H9 (cell line): ENCODE measurements around the gene CLEC16A. TPM values are rescaled to one million over a fixed set of nuclear protein-coding genes. Genes with fewer than 3 reads are reported as not detected.

Experiments
- DNase-seq: peaks from one replicate; pipeline ENCODE4 v3.0.0-alpha.2; 2017
- H2AFZ ChIP-seq: one replicate; pipeline ENCODE4 v1.6.1; 2013; ENCODE audit warnings: mild to moderate bottlenecking, low read length, control low read depth, moderate library complexity
- H2AK5ac ChIP-seq: 2 replicates; pipeline ENCODE4 v1.6.1; 2013; ENCODE audit warnings: low read length, control low read depth, mixed read lengths; ENCODE audit not compliant: insufficient read length
- H2BK120ac ChIP-seq: one replicate; pipeline ENCODE4 v1.6.1; 2013; ENCODE audit warnings: low read depth, mild to moderate bottlenecking, low read length, control low read depth, inconsistent platforms; ENCODE audit not compliant: poor library complexity, severe bottlenecking
- H2BK12ac ChIP-seq: 2 replicates; pipeline ENCODE4 v1.6.1; 2013; ENCODE audit warnings: low read length, control low read depth, mixed read lengths, low read depth; ENCODE audit not compliant: insufficient read length
- H2BK15ac ChIP-seq: 2 replicates; pipeline ENCODE4 v1.6.1; 2013; ENCODE audit warnings: low read depth, low read length, control low read depth
- H2BK20ac ChIP-seq: one replicate; pipeline ENCODE4 v1.6.1; 2013; ENCODE audit warnings: low read depth, mild to moderate bottlenecking, low read length, control low read depth, inconsistent platforms; ENCODE audit not compliant: poor library complexity, severe bottlenecking
- H2BK5ac ChIP-seq: 2 replicates; pipeline ENCODE4 v1.6.1; 2013; ENCODE audit warnings: low read length, control low read depth, mixed read lengths; ENCODE audit not compliant: insufficient read length
- H3K14ac ChIP-seq: 2 replicates; pipeline ENCODE4 v1.6.1; 2013; ENCODE audit warnings: low read length, control low read depth; ENCODE audit not compliant: insufficient read depth
- H3K18ac ChIP-seq: 2 replicates; pipeline ENCODE4 v1.6.1; 2013; ENCODE audit warnings: low read depth, mild to moderate bottlenecking, mixed read lengths, low read length, control low read depth; ENCODE audit not compliant: insufficient read length
- H3K23ac ChIP-seq: 2 replicates; pipeline ENCODE4 v1.6.1; 2013; ENCODE audit warnings: low read length, control low read depth, mixed read lengths, low read depth; ENCODE audit not compliant: insufficient read length
- H3K23me2 ChIP-seq: 2 replicates; pipeline ENCODE4 v1.6.1; 2013; ENCODE audit warnings: low read depth, mild to moderate bottlenecking, mixed read lengths, low read length, control low read depth; ENCODE audit not compliant: insufficient read length, poor library complexity, severe bottlenecking
- H3K27ac ChIP-seq: 2 replicates; pipeline ENCODE4 v1.5.1; 2013; ENCODE audit warnings: low read length, control low read depth, mixed read lengths, low read depth; ENCODE audit not compliant: insufficient read length
- H3K27me3 ChIP-seq: 2 replicates; pipeline ENCODE4 v1.6.1; 2013; ENCODE audit warnings: low read length, control low read depth, inconsistent platforms; ENCODE audit not compliant: insufficient read depth
- H3K4ac ChIP-seq: 2 replicates; pipeline ENCODE4 v1.6.1; 2013; ENCODE audit warnings: low read depth, mild to moderate bottlenecking, control low read depth, inconsistent platforms, low read length, moderate library complexity
- H3K4me1 ChIP-seq: 2 replicates; pipeline ENCODE4 v1.6.1; 2013; ENCODE audit warnings: low read length, control low read depth, inconsistent platforms; ENCODE audit not compliant: insufficient read depth
- H3K4me2 ChIP-seq: 2 replicates; pipeline ENCODE4 v1.6.1; 2013; ENCODE audit warnings: low read length, control low read depth, mixed read lengths; ENCODE audit not compliant: insufficient read length, insufficient read depth
- H3K56ac ChIP-seq: 2 replicates; pipeline ENCODE4 v1.6.1; 2013; ENCODE audit warnings: low read depth, mild to moderate bottlenecking, mixed read lengths, low read length, control low read depth; ENCODE audit not compliant: insufficient read length
- H3K79me1 ChIP-seq: 2 replicates; pipeline ENCODE4 v1.6.1; 2013; ENCODE audit warnings: low read depth, mild to moderate bottlenecking, moderate library complexity, low read length, control low read depth, inconsistent platforms; ENCODE audit not compliant: insufficient read depth, poor library complexity, severe bottlenecking
- H3K79me2 ChIP-seq: 2 replicates; pipeline ENCODE4 v1.6.1; 2013; ENCODE audit warnings: low read length, control low read depth, inconsistent platforms; ENCODE audit not compliant: insufficient read depth
- H3K9ac ChIP-seq: 2 replicates; pipeline ENCODE4 v1.6.1; 2013; ENCODE audit warnings: low read length, control low read depth, mixed read lengths; ENCODE audit not compliant: insufficient read length; ENCODE audit errors: extremely low read depth
- H3K9me3 ChIP-seq: one replicate; pipeline ENCODE4 v1.6.1; 2013; ENCODE audit warnings: low read depth, low read length, inconsistent platforms; ENCODE audit not compliant: control insufficient read depth
- H3T11ph ChIP-seq: one replicate; pipeline ENCODE4 v1.6.1; 2013; ENCODE audit warnings: mild to moderate bottlenecking, low read length, control low read depth, inconsistent platforms
- H4K20me1 ChIP-seq: one replicate; pipeline ENCODE4 v1.6.1; 2013; ENCODE audit not compliant: control insufficient read depth, insufficient read length, insufficient read depth
- H4K5ac ChIP-seq: 2 replicates; pipeline ENCODE4 v1.6.1; 2013; ENCODE audit warnings: low read depth, mild to moderate bottlenecking, mixed read lengths, low read length, control low read depth; ENCODE audit not compliant: insufficient read length
- H4K8ac ChIP-seq: replicated peaks from 2 replicates; pipeline ENCODE4 v1.6.1; 2013; ENCODE audit warnings: low read length, control low read depth, mixed read lengths, low read depth; ENCODE audit not compliant: insufficient read length
- H4K91ac ChIP-seq: 2 replicates; pipeline ENCODE4 v1.6.1; 2013; ENCODE audit warnings: low read depth, mild to moderate bottlenecking, moderate library complexity, mixed read lengths, low read length, control low read depth; ENCODE audit not compliant: insufficient read length
- H3K27ac Mint-ChIP-seq, 3 experiments: 2 replicates in 2 of 3; 3 replicates in 1 of 3; pipeline ENCODE4 v1.8.0; 2020 to 2021; ENCODE audit warnings: mixed read lengths in 3 of 3, mild to moderate bottlenecking in 1 of 3, moderate library complexity in 1 of 3
- H3K27me3 Mint-ChIP-seq: 2 replicates; pipeline ENCODE4 v1.8.0; 2021; ENCODE audit warnings: low read depth, mild to moderate bottlenecking, moderate library complexity, mixed read lengths
- H3K36me3 Mint-ChIP-seq, 3 experiments: 2 replicates in 2 of 3; 3 replicates in 1 of 3; pipeline ENCODE4 v1.8.0; 2020 to 2021; ENCODE audit warnings: low read depth in 3 of 3, mixed read lengths in 3 of 3; ENCODE audit not compliant: insufficient read depth in 1 of 3
- H3K4me1 Mint-ChIP-seq, 2 experiments: 2 replicates each; pipeline ENCODE4 v1.8.0; 2020; ENCODE audit warnings: mixed read lengths in 2 of 2
- H3K4me3 Mint-ChIP-seq, 2 experiments: 2 replicates in 1 of 2; 3 replicates in 1 of 2; pipeline ENCODE4 v1.8.0; 2020 to 2021; ENCODE audit warnings: mild to moderate bottlenecking in 2 of 2, mixed read lengths in 2 of 2, moderate library complexity in 1 of 2
- H3K9me3 Mint-ChIP-seq, 2 experiments: 2 replicates in 1 of 2; 3 replicates in 1 of 2; pipeline ENCODE4 v1.8.0; 2020; ENCODE audit warnings: mild to moderate bottlenecking in 2 of 2, mixed read lengths in 2 of 2, moderate library complexity in 1 of 2
- CTCF ChIP-seq: fragments of 200-600 bp; sonication (generic); conservative IDR thresholded peaks from 3 replicates; pipeline ENCODE4 v1.8.0; 2021; ENCODE audit warnings: antibody characterized with exemption, mild to moderate bottlenecking
- WGBS: extraction: QIAGEN DNeasy Blood & Tissue Kit; methylation state at CpG from one replicate; pipeline ENCODE4 v1.1.7; 2013; ENCODE audit warnings: missing lambda C conversion rate, low lambda C conversion rate, mixed read lengths; ENCODE audit not compliant: insufficient read length; ENCODE audit errors: extremely low coverage; 5-methylcytosine and 5-hydroxymethylcytosine counted together
- total RNA-seq: library from RNA; stranded (reverse); gene quantifications from 2 replicates; pipeline ENCODE4 v1.2.1, GENCODE V29; 2021

Gene CLEC16A
- total RNA-seq, 1 experiment from 2014 or later: 15.2 TPM

- Histone ChIP-seq H2BK12ac (no peak overlapping the region), H3K23me2 (peaks cover 5% of the 10 kb centered on the region), H3K56ac (no peak overlapping the region), H3K9me3 (no peaks in the 10 kb centered on the region), H3K14ac (no peak overlapping the region; the same call in 1 of the 2 replicates), H4K5ac (no peak overlapping the region), H3K4me1 (peaks cover 19% of the 10 kb centered on the region; the same call in 1 of the 2 replicates), H3T11ph (no peak overlapping the region), H3K79me1 (peaks cover 2% of the 10 kb centered on the region), H4K8ac (no peak overlapping the region), H2BK120ac (no peak overlapping the region), H3K27me3 (no peaks in the 10 kb centered on the region), H3K18ac (no peak overlapping the region), H2BK5ac (no peak overlapping the region), H2BK15ac (no peak overlapping the region), H2BK20ac (no peak overlapping the region), H3K79me2 (no peaks in the 10 kb centered on the region), H4K20me1 (no peaks in the 10 kb centered on the region), H3K4ac (no peak overlapping the region), H2AFZ (no peak overlapping the region), H3K23ac (no peak overlapping the region), H3K9ac (no peak overlapping the region), H2AK5ac (no peak overlapping the region), H4K91ac (no peak overlapping the region), H3K27ac (no peak overlapping the region), H3K4me2 (peak overlapping the region; percentile 16)
- peaks cover 70 to 81% of the 10 kb centered on the region in 2 experiments for H3K4me1 Mint-ChIP-seq
- WGBS: no CpG with 5 or more reads among the region's 10 CpGs
- no peaks in the 10 kb centered on the region; the same call in 1 of the 2 replicates for H3K27me3 Mint-ChIP-seq
- no peak for TF ChIP-seq CTCF
- DNase-seq: no peak
- H3K27ac Mint-ChIP-seq: peak overlapping the region in 2 of 3 experiments; percentile 11 to 70; a peak in 5 of 7 replicates
- H3K9me3 Mint-ChIP-seq: no peaks in the 10 kb centered on the region
- peak overlapping the region; percentile 15 to 49; a peak in 3 of 5 replicates for H3K4me3 Mint-ChIP-seq
- no peaks in the 10 kb centered on the region for H3K36me3 Mint-ChIP-seq
Measured at GRCh38 chr16:10947211-10947787, 2.9 kb downstream of the CLEC16A start.
